K562 (cell line): ENCODE data around the gene APC. TPM values are rescaled to one million over a fixed set of nuclear protein-coding genes. Genes with fewer than 3 reads are reported as not detected.
A peak's percentile ranks its signal among the peaks of the same experiment; 100 is the strongest.

Experiments used
- BHLHE40 ChIP-seq: IDR thresholded peaks from 2 replicates; pipeline ENCODE4 v1.6.1; 2011; ENCODE audit warnings: low read length, improper control_type of control experiment
- FOXA3 ChIP-seq, 2 experiments: fragments of 450-650 bp in 1 of 2; sonication (generic) in 1 of 2; formaldehyde crosslinking; IDR thresholded peaks in 1 of 2; conservative IDR thresholded peaks in 1 of 2; 2 replicates each; pipeline versions ENCODE4 v1.4.0 to v1.8.0; 2020 to 2022; ENCODE audit warnings: mild to moderate bottlenecking in 2 of 2, missing genetic modification reagents in 1 of 2
- GATAD2B ChIP-seq: fragments of 450-650 bp; IDR thresholded peaks from 2 replicates; pipeline ENCODE4 v1.6.1; 2017; ENCODE audit warnings: mild to moderate bottlenecking, borderline replicate concordance
- IFI16 ChIP-seq: fragments of 250-450 bp; sonication (Bioruptor Pico); IDR thresholded peaks from 2 replicates; pipeline ENCODE4 v2.1.2; 2022; ENCODE audit warnings: mild to moderate bottlenecking, inconsistent platforms
- ILK ChIP-seq: fragments of 450-650 bp; IDR thresholded peaks from 2 replicates; pipeline ENCODE4 v1.6.1; 2016; ENCODE audit warnings: missing genetic modification characterization, low read depth, mild to moderate bottlenecking, missing compliant biosample characterization, moderate library complexity, borderline replicate concordance
- TFAM ChIP-seq: fragments of 250-450 bp; sonication (Bioruptor Pico); conservative IDR thresholded peaks from 2 replicates; pipeline ENCODE4 v1.5.0; 2021; ENCODE audit warnings: mild to moderate bottlenecking, moderate library complexity
- ZKSCAN8 ChIP-seq: fragments of 200-800 bp; sonication (Bioruptor generic); IDR thresholded peaks from 2 replicates; pipeline ENCODE4 v1.6.1; 2016; ENCODE audit warnings: missing genetic modification characterization, missing compliant biosample characterization
- ZNF224 ChIP-seq: sonication (generic); formaldehyde crosslinking; IDR thresholded peaks from 2 replicates; pipeline ENCODE4 v1.8.0; 2022; ENCODE audit warnings: mild to moderate bottlenecking, missing genetic modification reagents
- polyA plus RNA-seq, 8 experiments: library from polyadenylated mRNA; depleted of rRNA in 4 of 8; stranded (reverse) in 5 of 8; unstranded in 3 of 8; fragments of >200 nt; fragmentation: Nextera tagmentation in 2 of 8; fragmentation: Illumina TruSeq in 1 of 8; extraction: Ambion mirVana in 2 of 8; extraction: Trizol in 1 of 8; gene quantifications; 2 replicates each; pipeline versions ENCODE4 v1.2.1 to v1.2.3, GENCODE V29; 2011 to 2014; ENCODE audit warnings: inconsistent platforms in 1 of 8, missing spikeins in 1 of 8
- total RNA-seq, 7 experiments: library from RNA; depleted of rRNA in 6 of 7; stranded (reverse); fragments of >200 nt in 6 of 7; fragmentation: Illumina TruSeq in 2 of 7; extraction: Trizol in 2 of 7; gene quantifications; 2 replicates each; pipeline versions ENCODE4 v1.2.1 to v1.2.3, GENCODE V29; 2011 to 2021; ENCODE audit warnings: low replicate concordance in 1 of 7
- TF ChIP-seq, protein P1 (sequence below), 2 experiments: IDR thresholded peaks in 1 of 2; conservative IDR thresholded peaks in 1 of 2; 2 replicates each; pipeline ENCODE4 v1.6.1; 2016; ENCODE audit warnings: low read depth in 2 of 2, mild to moderate bottlenecking in 1 of 2, missing compliant biosample characterization in 1 of 2, missing genetic modification characterization in 1 of 2, moderate library complexity in 1 of 2
- TF ChIP-seq, protein P2 (sequence below), 2 experiments: fragments of 450-650 bp in 1 of 2; IDR thresholded peaks; 2 replicates each; pipeline ENCODE4 v1.6.1; 2011 to 2017; ENCODE audit warnings: low read depth in 2 of 2, antibody characterized with exemption in 1 of 2, borderline replicate concordance in 1 of 2, low read length in 1 of 2, mild to moderate bottlenecking in 1 of 2, mixed read lengths in 1 of 2; ENCODE audit not compliant: control insufficient read depth in 1 of 2
- TF ChIP-seq, protein P3 (sequence below), 2 experiments: fragments of 450-650 bp; IDR thresholded peaks; 2 replicates each; pipeline ENCODE4 v1.6.1; 2016; ENCODE audit warnings: mild to moderate bottlenecking in 2 of 2, borderline replicate concordance in 1 of 2, low read depth in 1 of 2, moderate library complexity in 1 of 2

Gene APC
- total and polyA plus RNA-seq, 9 of the 15 experiments (the other 6 are each of a cell fraction or from before 2014, with no cell fraction given): 5.7 to 29.5 (median 15.4) TPM

DNA sequence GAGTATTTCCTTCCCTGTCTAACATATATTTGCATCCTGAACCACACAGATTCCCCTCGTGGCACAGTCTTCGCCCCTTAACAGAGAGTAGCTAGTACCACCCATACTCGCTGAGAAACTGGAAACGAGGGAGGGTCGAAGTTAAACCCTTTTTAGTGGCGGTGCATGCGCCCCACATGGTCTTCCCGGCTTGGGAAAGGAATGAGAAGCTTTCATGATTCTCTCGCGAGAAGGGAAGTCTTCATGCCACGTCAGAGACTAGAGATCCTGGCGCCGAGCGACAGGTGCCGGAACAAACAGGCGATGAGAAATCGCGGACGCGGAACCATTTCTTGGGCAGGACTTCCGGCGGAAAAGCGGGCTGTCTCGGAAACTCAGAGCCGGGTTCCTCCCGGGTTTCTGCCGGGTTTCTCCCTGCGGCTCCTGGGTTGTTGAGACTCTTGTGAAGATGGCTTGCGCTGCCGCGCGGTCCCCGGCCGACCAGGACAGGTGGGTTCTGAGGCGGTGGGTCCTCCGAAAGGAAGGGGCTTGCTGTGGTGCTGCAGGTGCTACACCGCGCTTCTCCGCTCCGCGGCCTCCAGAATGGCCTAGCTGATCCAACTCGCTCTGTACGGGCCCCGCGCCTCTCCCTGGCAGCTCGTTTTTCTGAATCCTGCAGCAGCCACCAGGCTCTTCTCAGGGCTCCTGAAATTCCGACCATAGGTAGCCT, 123.4 kb downstream of the APC start, which contains the start of gene SRP19 (continued):
- TF ChIP-seq, protein P1, sequence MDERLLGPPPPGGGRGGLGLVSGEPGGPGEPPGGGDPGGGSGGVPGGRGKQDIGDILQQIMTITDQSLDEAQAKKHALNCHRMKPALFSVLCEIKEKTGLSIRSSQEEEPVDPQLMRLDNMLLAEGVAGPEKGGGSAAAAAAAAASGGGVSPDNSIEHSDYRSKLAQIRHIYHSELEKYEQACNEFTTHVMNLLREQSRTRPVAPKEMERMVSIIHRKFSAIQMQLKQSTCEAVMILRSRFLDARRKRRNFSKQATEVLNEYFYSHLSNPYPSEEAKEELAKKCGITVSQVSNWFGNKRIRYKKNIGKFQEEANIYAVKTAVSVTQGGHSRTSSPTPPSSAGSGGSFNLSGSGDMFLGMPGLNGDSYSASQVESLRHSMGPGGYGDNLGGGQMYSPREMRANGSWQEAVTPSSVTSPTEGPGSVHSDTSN (CRISPR knock-in tag; IDR thresholded peaks at IDR 0.05; ENCODE audit: low read depth): peak; percentile 84
- TF ChIP-seq, protein P1 (tag; conservative IDR thresholded peaks at IDR 0.05; ENCODE audit: low read depth): peak; percentile 98
- TF ChIP-seq, protein P2, sequence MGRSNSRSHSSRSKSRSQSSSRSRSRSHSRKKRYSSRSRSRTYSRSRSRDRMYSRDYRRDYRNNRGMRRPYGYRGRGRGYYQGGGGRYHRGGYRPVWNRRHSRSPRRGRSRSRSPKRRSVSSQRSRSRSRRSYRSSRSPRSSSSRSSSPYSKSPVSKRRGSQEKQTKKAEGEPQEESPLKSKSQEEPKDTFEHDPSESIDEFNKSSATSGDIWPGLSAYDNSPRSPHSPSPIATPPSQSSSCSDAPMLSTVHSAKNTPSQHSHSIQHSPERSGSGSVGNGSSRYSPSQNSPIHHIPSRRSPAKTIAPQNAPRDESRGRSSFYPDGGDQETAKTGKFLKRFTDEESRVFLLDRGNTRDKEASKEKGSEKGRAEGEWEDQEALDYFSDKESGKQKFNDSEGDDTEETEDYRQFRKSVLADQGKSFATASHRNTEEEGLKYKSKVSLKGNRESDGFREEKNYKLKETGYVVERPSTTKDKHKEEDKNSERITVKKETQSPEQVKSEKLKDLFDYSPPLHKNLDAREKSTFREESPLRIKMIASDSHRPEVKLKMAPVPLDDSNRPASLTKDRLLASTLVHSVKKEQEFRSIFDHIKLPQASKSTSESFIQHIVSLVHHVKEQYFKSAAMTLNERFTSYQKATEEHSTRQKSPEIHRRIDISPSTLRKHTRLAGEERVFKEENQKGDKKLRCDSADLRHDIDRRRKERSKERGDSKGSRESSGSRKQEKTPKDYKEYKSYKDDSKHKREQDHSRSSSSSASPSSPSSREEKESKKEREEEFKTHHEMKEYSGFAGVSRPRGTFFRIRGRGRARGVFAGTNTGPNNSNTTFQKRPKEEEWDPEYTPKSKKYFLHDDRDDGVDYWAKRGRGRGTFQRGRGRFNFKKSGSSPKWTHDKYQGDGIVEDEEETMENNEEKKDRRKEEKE (IDR thresholded peaks at IDR 0.05; ENCODE audit: borderline replicate concordance in 1 of 2, control insufficient read depth in 1 of 2, low read depth in 2 of 2, low read length in 1 of 2): peak in 1 of 2 experiments; percentile 78; a peak in 1 of 4 replicates
- TF ChIP-seq BHLHE40 (no peak), ILK (tag) (no peak), ZNF224 (peak; percentile 93), FOXA3 (CRISPR knock-in tag; conservative IDR thresholded peaks at IDR 0.05 in 1 of 2, IDR thresholded peaks at IDR 0.05 in 1 of 2) (peak in 1 of 2 experiments; percentile 67; a peak in 1 of 4 replicates), IFI16 (CRISPR knock-in tag) (no peak), TFAM (CRISPR knock-in tag) (no peak), ZKSCAN8 (CRISPR knock-in tag) (peak; percentile 69; the same call in 1 of the 2 replicates), GATAD2B (no peak)
- TF ChIP-seq, protein P3, sequence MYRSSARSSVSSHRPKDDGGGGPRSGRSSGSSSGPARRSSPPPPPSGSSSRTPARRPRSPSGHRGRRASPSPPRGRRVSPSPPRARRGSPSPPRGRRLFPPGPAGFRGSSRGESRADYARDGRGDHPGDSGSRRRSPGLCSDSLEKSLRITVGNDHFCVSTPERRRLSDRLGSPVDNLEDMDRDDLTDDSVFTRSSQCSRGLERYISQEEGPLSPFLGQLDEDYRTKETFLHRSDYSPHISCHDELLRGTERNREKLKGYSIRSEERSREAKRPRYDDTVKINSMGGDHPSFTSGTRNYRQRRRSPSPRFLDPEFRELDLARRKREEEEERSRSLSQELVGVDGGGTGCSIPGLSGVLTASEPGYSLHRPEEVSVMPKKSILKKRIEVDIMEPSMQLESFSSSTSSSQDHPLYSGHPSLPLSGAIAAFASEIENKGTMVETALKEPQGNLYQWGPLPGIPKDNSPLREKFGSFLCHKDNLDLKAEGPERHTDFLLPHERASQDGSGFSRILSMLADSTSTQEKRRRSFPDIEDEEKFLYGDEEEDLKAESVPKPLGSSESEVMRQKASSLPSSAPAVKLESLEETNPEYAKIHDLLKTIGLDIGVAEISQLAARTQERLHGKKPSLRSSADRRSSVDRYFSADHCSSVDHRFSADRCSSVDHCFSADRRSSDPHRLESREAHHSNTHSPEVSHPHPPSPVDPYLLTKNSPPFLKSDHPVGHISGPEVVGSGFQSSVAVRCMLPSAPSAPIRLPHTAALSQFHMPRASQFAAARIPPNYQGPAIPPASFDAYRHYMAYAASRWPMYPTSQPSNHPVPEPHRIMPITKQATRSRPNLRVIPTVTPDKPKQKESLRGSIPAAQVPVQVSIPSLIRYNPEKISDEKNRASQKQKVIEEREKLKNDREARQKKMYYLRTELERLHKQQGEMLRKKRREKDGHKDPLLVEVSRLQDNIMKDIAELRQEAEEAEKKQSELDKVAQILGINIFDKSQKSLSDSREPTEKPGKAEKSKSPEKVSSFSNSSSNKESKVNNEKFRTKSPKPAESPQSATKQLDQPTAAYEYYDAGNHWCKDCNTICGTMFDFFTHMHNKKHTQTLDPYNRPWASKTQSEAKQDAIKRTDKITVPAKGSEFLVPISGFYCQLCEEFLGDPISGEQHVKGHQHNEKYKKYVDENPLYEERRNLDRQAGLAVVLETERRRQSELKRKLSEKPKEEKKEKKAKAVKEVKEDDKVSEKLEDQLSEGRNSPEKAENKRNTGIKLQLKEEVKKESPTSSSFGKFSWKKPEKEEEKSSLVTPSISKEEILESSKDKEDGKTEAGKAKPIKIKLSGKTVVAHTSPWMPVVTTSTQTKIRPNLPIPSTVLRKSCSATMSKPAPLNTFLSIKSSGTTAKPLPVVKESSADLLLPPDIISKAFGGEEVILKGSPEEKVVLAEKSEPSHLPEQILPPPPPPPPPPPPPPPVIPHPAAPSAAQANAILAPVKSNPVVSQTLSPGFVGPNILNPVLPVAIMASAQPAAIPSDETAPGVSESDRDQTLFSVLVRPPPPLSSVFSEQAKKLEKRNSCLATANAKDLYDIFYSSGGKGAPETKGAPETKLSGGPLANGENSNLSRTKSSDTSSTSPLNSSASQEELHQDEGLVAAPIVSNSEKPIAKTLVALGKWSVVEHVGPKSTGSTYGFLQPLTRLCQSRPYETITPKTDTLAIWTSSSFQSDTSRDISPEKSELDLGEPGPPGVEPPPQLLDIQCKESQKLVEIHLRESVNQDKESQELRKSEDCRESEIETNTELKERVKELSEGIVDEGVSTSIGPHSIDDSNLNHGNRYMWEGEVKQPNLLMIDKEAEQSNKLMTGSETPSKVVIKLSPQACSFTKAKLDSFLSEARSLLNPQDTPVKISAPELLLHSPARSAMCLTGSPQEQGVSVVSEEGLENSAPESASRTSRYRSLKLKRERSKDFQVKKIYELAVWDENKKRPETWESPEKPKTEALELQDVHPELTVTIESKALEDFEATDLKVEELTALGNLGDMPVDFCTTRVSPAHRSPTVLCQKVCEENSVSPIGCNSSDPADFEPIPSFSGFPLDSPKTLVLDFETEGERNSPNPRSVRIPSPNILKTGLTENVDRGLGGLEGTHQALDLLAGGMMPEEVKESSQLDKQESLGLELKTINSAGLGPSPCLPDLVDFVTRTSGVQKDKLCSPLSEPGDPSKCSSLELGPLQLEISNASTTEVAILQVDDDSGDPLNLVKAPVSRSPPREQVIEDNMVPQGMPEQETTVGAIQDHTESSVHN (IDR thresholded peaks at IDR 0.05; ENCODE audit: borderline replicate concordance in 1 of 2, low read depth in 1 of 2): no peak
